Endothelial cell of umbilical vein (primary cell): ENCODE results near the gene EPAS1. TPM values are rescaled to one million over a fixed set of nuclear protein-coding genes. Genes with fewer than 3 reads are reported as not detected.

Experiments used
- BruUV-seq: library from RNA; stranded (reverse); fragments of 400-500 nt; replicated peaks from 2 replicates; lab custom pipeline; 2021; lab: Mats Ljungman, UMichigan
- CTCF ChIA-PET: fragments of 300-600, 350-600 bp; sonication (Branson Sonifier 250); formaldehyde crosslinking; loops from one replicate; lab custom pipeline; 2021; ENCODE audit warnings: antibody characterized with exemption, inconsistent platforms; lab: Charles Lee
- POLR2A ChIA-PET: fragments of 300-600, 350-600 bp; sonication (Branson Sonifier 250); formaldehyde crosslinking; loops from one replicate; lab custom pipeline; 2021; ENCODE audit warnings: antibody characterized with exemption, inconsistent platforms; lab: Charles Lee
- DNase-seq: peaks from one replicate; pipeline ENCODE4 v3.0.0-alpha.2; 2011; ENCODE audit warnings: low read depth, low spot score
- FAIRE-seq: peaks from 2 replicates; lab custom pipeline; 2011; peaks lifted over from hg19 to GRCh38; lab: Jason Lieb, UNC
- H2AFZ ChIP-seq: 2 replicates; pipeline ENCODE4 v1.6.0; 2012; ENCODE audit warnings: low read depth, low read length, control low read depth, inconsistent platforms
- H3K27ac ChIP-seq: 2 replicates; pipeline ENCODE4 v1.5.1; 2011; ENCODE audit warnings: low read depth, mild to moderate bottlenecking, control low read depth, low read length, moderate library complexity; ENCODE audit not compliant: insufficient read depth
- H3K27me3 ChIP-seq, 2 experiments: 2 replicates each; pipeline versions ENCODE4 v1.6.0 to v1.6.1; 2011; ENCODE audit warnings: low read length in 2 of 2, mixed read lengths in 1 of 2; ENCODE audit not compliant: control insufficient read depth in 2 of 2, insufficient read depth in 2 of 2
- H3K36me3 ChIP-seq, 2 experiments: 2 replicates in 1 of 2; 3 replicates in 1 of 2; pipeline ENCODE4 v1.5.1; 2011; ENCODE audit warnings: low read length in 2 of 2, mild to moderate bottlenecking in 1 of 2, moderate library complexity in 1 of 2; ENCODE audit not compliant: control insufficient read depth in 2 of 2, insufficient read depth in 2 of 2; ENCODE audit errors: extremely low read depth in 1 of 2
- H3K4me1 ChIP-seq: 3 replicates; pipeline ENCODE4 v1.5.1; 2011; ENCODE audit warnings: mild to moderate bottlenecking, low read length; ENCODE audit not compliant: control insufficient read depth, insufficient read depth; ENCODE audit errors: extremely low read depth
- H3K4me2 ChIP-seq: 2 replicates; pipeline ENCODE4 v1.6.1; 2011; ENCODE audit warnings: low read length, control low read depth, mixed read lengths; ENCODE audit not compliant: insufficient read depth
- H3K4me3 ChIP-seq, 3 experiments: fragments of 200-600 bp in 1 of 3; sonication (generic), shearing (Covaris generic) in 1 of 3; replicated peaks in 1 of 3; 2 replicates each; pipeline ENCODE4 v1.5.1; 2011 to 2016; ENCODE audit warnings: control low read depth in 3 of 3, low read length in 3 of 3, mild to moderate bottlenecking in 2 of 3, inconsistent platforms in 1 of 3, low read depth in 1 of 3, moderate library complexity in 1 of 3; ENCODE audit not compliant: insufficient read depth in 1 of 3
- H3K79me2 ChIP-seq: 2 replicates; pipeline ENCODE4 v1.6.0; 2012; ENCODE audit warnings: low read length, inconsistent platforms; ENCODE audit not compliant: control insufficient read depth, insufficient read depth
- H3K9ac ChIP-seq: replicated peaks from 2 replicates; pipeline ENCODE3; 2011; ENCODE audit warnings: low read length, control low read depth; ENCODE audit not compliant: insufficient read depth; ENCODE audit errors: extremely low read depth
- H3K9me1 ChIP-seq: replicated peaks from 3 replicates; pipeline ENCODE4 v1.6.0; 2011; ENCODE audit warnings: mild to moderate bottlenecking, low read length; ENCODE audit not compliant: control insufficient read depth, insufficient read depth; ENCODE audit errors: extremely low read depth
- H3K9me3 ChIP-seq: replicated peaks from 2 replicates; pipeline ENCODE4 v1.5.1; 2012; ENCODE audit warnings: low read length, inconsistent platforms; ENCODE audit not compliant: control insufficient read depth, insufficient read depth
- H4K20me1 ChIP-seq: replicated peaks from 2 replicates; pipeline ENCODE3; 2011; ENCODE audit warnings: mild to moderate bottlenecking, low read length; ENCODE audit not compliant: control insufficient read depth, insufficient read depth; ENCODE audit errors: extremely low read depth
- EZH2 ChIP-seq: IDR thresholded peaks from 2 replicates; pipeline ENCODE4 v1.6.1; 2012; ENCODE audit warnings: borderline replicate concordance, low read depth, mild to moderate bottlenecking, moderate library complexity, low read length, inconsistent platforms; ENCODE audit not compliant: severe bottlenecking
- FOS ChIP-seq: IDR thresholded peaks from 2 replicates; pipeline ENCODE4 v1.6.1; 2011; ENCODE audit warnings: mild to moderate bottlenecking, low read length, moderate library complexity, borderline replicate concordance; ENCODE audit not compliant: insufficient read depth
- GATA2 ChIP-seq: IDR thresholded peaks from 2 replicates; pipeline ENCODE4 v1.7.0; 2011; ENCODE audit warnings: low read depth, mild to moderate bottlenecking, moderate library complexity, mixed read lengths, low read length; ENCODE audit not compliant: insufficient read length, insufficient read depth
- JUN ChIP-seq: IDR thresholded peaks from 2 replicates; pipeline ENCODE4 v1.6.1; 2011; ENCODE audit warnings: borderline replicate concordance, low read depth; ENCODE audit not compliant: insufficient read length, insufficient read depth
- MYC ChIP-seq: IDR thresholded peaks from one replicate; pipeline ENCODE4 v1.6.1; 2011; ENCODE audit warnings: mild to moderate bottlenecking, low read depth, low read length
- POLR2A ChIP-seq: IDR thresholded peaks from 2 replicates; pipeline ENCODE4 v1.6.1; 2012; ENCODE audit warnings: low read depth, mild to moderate bottlenecking, control low read depth, low read length
- POLR2AphosphoS5 ChIP-seq: IDR thresholded peaks from 2 replicates; pipeline ENCODE4 v1.6.1; 2012; ENCODE audit warnings: low read depth, mild to moderate bottlenecking, control low read depth, low read length, moderate library complexity; ENCODE audit not compliant: insufficient read depth
- dilution Hi-C: fragments of 300-500 bp; cut with MboI; formaldehyde crosslinking; loops from one replicate; pipeline ENCODE4 v1.15.0; 2019; ENCODE audit warnings: low sequenced_read_pairs; ENCODE audit not compliant: extremely low pct_ligation_motif_present
- intact Hi-C: fragments of 100-400 bp; cut with micrococcal nuclease; formaldehyde crosslinking; loops from one replicate; pipeline ENCODE4 v1.10.0; 2022
- polyA plus RNA-seq, 4 experiments: library from polyadenylated mRNA; depleted of rRNA in 3 of 4; stranded (reverse) in 3 of 4; unstranded in 1 of 4; fragments of >200 nt; gene quantifications; 2 replicates each; pipeline versions ENCODE4 v1.2.1 to v1.2.3, GENCODE V29; 2011 to 2012; ENCODE audit warnings: missing spikeins in 1 of 4
- total RNA-seq: library from RNA; stranded (reverse); gene quantifications from 2 replicates; pipeline ENCODE4 v1.2.3, GENCODE V29; 2021
- TF ChIP-seq, protein P1 (sequence below): IDR thresholded peaks from 2 replicates; pipeline ENCODE4 v1.6.1; 2011; ENCODE audit not compliant: insufficient read depth, insufficient read length
- TF ChIP-seq, protein P2 (sequence below), 2 donors: IDR thresholded peaks; 1 replicate in 1 of 2; 2 replicates in 1 of 2; pipeline ENCODE4 v1.5.1; 2011; ENCODE audit warnings: low read length in 2 of 2, mild to moderate bottlenecking in 2 of 2, moderate library complexity in 2 of 2, control low read depth in 1 of 2, inconsistent platforms in 1 of 2, low read depth in 1 of 2; ENCODE audit not compliant: insufficient read depth in 1 of 2; ENCODE audit errors: extremely low read depth in 1 of 2

The EPAS1 gene
- total and polyA plus RNA-seq, 2 donors (not counting 3 experiments of a cell fraction or from before 2014, with no cell fraction given), result 229 to 374 TPM

- Histone ChIP-seq H3K9me1 (no peaks in the 10 kb centered on the region), H3K27me3 (no peaks in the 10 kb centered on the region), H3K79me2 (no peaks in the 10 kb centered on the region), H3K4me1 (no peaks in the 10 kb centered on the region), H3K9me3 (no peaks in the 10 kb centered on the region), H3K27ac (no peak overlapping the region), H2AFZ (no peak overlapping the region), H3K36me3 (peaks cover 45 to 82% of the 10 kb centered on the region in 2 experiments), H3K4me2 (no peak overlapping the region), H3K9ac (no peak overlapping the region), H4K20me1 (no peaks in the 10 kb centered on the region), H3K4me3 (no peak overlapping the region)
- dilution Hi-C loops, result no loop called here
- no peak for DNase-seq
- POLR2A ChIA-PET, result no interaction called here
- TF ChIP-seq, protein P1, sequence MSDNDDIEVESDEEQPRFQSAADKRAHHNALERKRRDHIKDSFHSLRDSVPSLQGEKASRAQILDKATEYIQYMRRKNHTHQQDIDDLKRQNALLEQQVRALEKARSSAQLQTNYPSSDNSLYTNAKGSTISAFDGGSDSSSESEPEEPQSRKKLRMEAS, result no peak
- no peak for TF ChIP-seq GATA2
- no peak for TF ChIP-seq POLR2A
- no peak for TF ChIP-seq MYC
- no peak for TF ChIP-seq POLR2AphosphoS5
- no peak for TF ChIP-seq FOS
- no peak for TF ChIP-seq EZH2
- TF ChIP-seq JUN, result no peak
- TF ChIP-seq, protein P2, sequence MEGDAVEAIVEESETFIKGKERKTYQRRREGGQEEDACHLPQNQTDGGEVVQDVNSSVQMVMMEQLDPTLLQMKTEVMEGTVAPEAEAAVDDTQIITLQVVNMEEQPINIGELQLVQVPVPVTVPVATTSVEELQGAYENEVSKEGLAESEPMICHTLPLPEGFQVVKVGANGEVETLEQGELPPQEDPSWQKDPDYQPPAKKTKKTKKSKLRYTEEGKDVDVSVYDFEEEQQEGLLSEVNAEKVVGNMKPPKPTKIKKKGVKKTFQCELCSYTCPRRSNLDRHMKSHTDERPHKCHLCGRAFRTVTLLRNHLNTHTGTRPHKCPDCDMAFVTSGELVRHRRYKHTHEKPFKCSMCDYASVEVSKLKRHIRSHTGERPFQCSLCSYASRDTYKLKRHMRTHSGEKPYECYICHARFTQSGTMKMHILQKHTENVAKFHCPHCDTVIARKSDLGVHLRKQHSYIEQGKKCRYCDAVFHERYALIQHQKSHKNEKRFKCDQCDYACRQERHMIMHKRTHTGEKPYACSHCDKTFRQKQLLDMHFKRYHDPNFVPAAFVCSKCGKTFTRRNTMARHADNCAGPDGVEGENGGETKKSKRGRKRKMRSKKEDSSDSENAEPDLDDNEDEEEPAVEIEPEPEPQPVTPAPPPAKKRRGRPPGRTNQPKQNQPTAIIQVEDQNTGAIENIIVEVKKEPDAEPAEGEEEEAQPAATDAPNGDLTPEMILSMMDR (IDR thresholded peaks at IDR 0.05; ENCODE audit: extremely low read depth in 1 of 2, insufficient read depth in 1 of 2, low read depth in 1 of 2, low read length in 2 of 2), result no peak
- CTCF ChIA-PET, result interaction anchor here (1.4 kb wide), 1 partner anchor 12 kb away, joined by 5 read pairs; no protein-coding TSS in a partner anchor
- intact Hi-C loops, result no loop called here
- FAIRE-seq, result no peak
- no TSS peak for BruUV-seq
Observed at GRCh38 chr2:46377666-46378560, 80.7 kb downstream of the EPAS1 start.
